ENCODE results near the gene LIPC. TPM values are rescaled to one million over a fixed set of nuclear protein-coding genes. Genes with fewer than 3 reads are reported as not detected.

The LIPC gene
- total RNA-seq, 2 experiments from 2014 or later: 0.61 to 1.2 TPM

GRCh38 chr15:58553365-58553918 is 121.7 kb downstream of the LIPC start:
- Histone ChIP-seq H3K27ac (ENCODE audit: low read depth in 1 of 2, low read length in 2 of 2) (no peak overlapping the region), H3K36me3 (ENCODE audit: insufficient read depth, low read length) (no peaks in the 10 kb centered on the region), H3K27me3 (ENCODE audit: control insufficient read depth in 1 of 2, insufficient read depth in 2 of 2, low read length in 2 of 2) (no peaks in the 10 kb centered on the region), H3K4me1 (ENCODE audit: insufficient read depth, low read length) (peaks cover 17% of the 10 kb centered on the region), H3K9me3 (ENCODE audit: control insufficient read depth in 1 of 2, insufficient read depth in 1 of 2, low read length in 2 of 2) (peaks cover 0 to under 1% of the 10 kb centered on the region in 2 experiments), H3K4me3 (ENCODE audit: low read length) (no peak overlapping the region)
- Mint-ChIP-seq H3K36me3 (ENCODE audit: low read depth) (no peaks in the 10 kb centered on the region), H3K4me3 (no peak overlapping the region), H3K27me3 (no peaks in the 10 kb centered on the region), H3K9me3 (no peaks in the 10 kb centered on the region), H3K4me1 (ENCODE audit: low read depth) (peaks cover 19% of the 10 kb centered on the region), H3K27ac (no peak overlapping the region)
- CTCF ChIA-PET: no interaction called here
- ATAC-seq (ENCODE audit: poor library complexity): no peak
- peak in 1 of 14 experiments; percentile 13 for DNase-seq
- intact Hi-C loops (cut with DNase I, micrococcal nuclease): no loop called here
- TF ChIP-seq, protein P1, sequence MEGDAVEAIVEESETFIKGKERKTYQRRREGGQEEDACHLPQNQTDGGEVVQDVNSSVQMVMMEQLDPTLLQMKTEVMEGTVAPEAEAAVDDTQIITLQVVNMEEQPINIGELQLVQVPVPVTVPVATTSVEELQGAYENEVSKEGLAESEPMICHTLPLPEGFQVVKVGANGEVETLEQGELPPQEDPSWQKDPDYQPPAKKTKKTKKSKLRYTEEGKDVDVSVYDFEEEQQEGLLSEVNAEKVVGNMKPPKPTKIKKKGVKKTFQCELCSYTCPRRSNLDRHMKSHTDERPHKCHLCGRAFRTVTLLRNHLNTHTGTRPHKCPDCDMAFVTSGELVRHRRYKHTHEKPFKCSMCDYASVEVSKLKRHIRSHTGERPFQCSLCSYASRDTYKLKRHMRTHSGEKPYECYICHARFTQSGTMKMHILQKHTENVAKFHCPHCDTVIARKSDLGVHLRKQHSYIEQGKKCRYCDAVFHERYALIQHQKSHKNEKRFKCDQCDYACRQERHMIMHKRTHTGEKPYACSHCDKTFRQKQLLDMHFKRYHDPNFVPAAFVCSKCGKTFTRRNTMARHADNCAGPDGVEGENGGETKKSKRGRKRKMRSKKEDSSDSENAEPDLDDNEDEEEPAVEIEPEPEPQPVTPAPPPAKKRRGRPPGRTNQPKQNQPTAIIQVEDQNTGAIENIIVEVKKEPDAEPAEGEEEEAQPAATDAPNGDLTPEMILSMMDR (IDR thresholded peaks at IDR 0.05): no peak
- POLR2A ChIA-PET: no interaction called here

DNA sequence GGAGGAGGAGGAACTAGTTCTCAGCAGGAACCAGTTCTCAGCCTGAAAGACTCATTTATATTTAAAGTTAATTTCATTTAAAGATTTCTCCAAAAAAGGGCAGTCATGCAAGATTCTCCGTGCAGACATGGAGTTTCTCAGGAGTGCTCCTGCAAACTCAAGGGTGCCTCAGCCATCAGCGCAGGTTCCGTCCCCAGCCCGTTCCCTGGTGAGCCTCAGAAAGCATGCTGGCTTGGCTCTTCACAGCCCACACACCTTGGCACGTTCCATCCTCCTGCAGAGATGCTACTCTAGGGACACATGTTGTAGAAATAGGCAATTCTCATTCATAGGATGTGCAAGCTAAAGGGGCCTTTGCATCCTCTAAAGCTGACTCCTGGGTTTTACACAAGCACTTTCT is 123.0 kb downstream of the LIPC start:
- H3K36me3 ChIP-seq (ENCODE audit: insufficient read depth, low read length): no peaks in the 10 kb centered on the region
- no peak for DNase-seq
- Mint-ChIP-seq H3K36me3 (ENCODE audit: low read depth) (no peaks in the 10 kb centered on the region), H3K4me1 (ENCODE audit: low read depth) (peaks cover 19% of the 10 kb centered on the region), H3K9me3 (no peaks in the 10 kb centered on the region), H3K27me3 (no peaks in the 10 kb centered on the region), H3K27ac (no peak overlapping the region), H3K4me3 (no peak overlapping the region)
- intact Hi-C loops (cut with DNase I, micrococcal nuclease): no loop called here
- H3K4me1 ChIP-seq (ENCODE audit: insufficient read depth, low read length): peaks cover 17% of the 10 kb centered on the region
- TF ChIP-seq, protein P1 (IDR thresholded peaks at IDR 0.05): no peak
- ATAC-seq (ENCODE audit: poor library complexity): no peak
- POLR2A ChIA-PET: no interaction called here
- H3K4me3 ChIP-seq (ENCODE audit: low read length): no peak overlapping the region
- no peaks in the 10 kb centered on the region for H3K27me3 ChIP-seq (ENCODE audit: control insufficient read depth in 1 of 2, insufficient read depth in 2 of 2, low read length in 2 of 2)
- CTCF ChIA-PET: no interaction called here
- H3K9me3 ChIP-seq (ENCODE audit: control insufficient read depth in 1 of 2, insufficient read depth in 1 of 2, low read length in 2 of 2): no peaks in the 10 kb centered on the region
- no peak overlapping the region for H3K27ac ChIP-seq (ENCODE audit: low read depth in 1 of 2, low read length in 2 of 2)

GRCh38 chr15:58555162-58556027 is 123.6 kb downstream of the LIPC start:
- CTCF ChIA-PET: no interaction called here
- Mint-ChIP-seq H3K27me3 (no peaks in the 10 kb centered on the region), H3K4me1 (ENCODE audit: low read depth) (peaks cover 15% of the 10 kb centered on the region), H3K9me3 (no peaks in the 10 kb centered on the region), H3K36me3 (ENCODE audit: low read depth) (no peaks in the 10 kb centered on the region), H3K27ac (no peak overlapping the region), H3K4me3 (no peak overlapping the region)
- no peaks in the 10 kb centered on the region for H3K27me3 ChIP-seq (ENCODE audit: control insufficient read depth in 1 of 2, insufficient read depth in 2 of 2, low read length in 2 of 2)
- no peaks in the 10 kb centered on the region for H3K36me3 ChIP-seq (ENCODE audit: insufficient read depth, low read length)
- TF ChIP-seq, protein P1 (IDR thresholded peaks at IDR 0.05): no peak
- peaks cover 16% of the 10 kb centered on the region for H3K4me1 ChIP-seq (ENCODE audit: insufficient read depth, low read length)
- DNase-seq (no peak), ATAC-seq (ENCODE audit: poor library complexity) (no peak)
- H3K9me3 ChIP-seq (ENCODE audit: control insufficient read depth in 1 of 2, insufficient read depth in 1 of 2, low read length in 2 of 2): no peaks in the 10 kb centered on the region
- POLR2A ChIA-PET: no interaction called here
- intact Hi-C loops (cut with DNase I, micrococcal nuclease): no loop called here
- no peak overlapping the region for H3K27ac ChIP-seq (ENCODE audit: low read depth in 1 of 2, low read length in 2 of 2)
- no peak overlapping the region for H3K4me3 ChIP-seq (ENCODE audit: low read length)
